GM21528 (cell line): ENCODE results near the gene BRSK2.

Source experiments
- ATAC-seq: cut with Tn5 transposase; IDR thresholded peaks from one replicate; pipeline ENCODE4 v1.9.1; 2021; ENCODE audit warnings: mild to moderate bottlenecking, moderate library complexity; ENCODE audit not compliant: unreplicated experiment, low FRiP score

The BRSK2 gene

DNA sequence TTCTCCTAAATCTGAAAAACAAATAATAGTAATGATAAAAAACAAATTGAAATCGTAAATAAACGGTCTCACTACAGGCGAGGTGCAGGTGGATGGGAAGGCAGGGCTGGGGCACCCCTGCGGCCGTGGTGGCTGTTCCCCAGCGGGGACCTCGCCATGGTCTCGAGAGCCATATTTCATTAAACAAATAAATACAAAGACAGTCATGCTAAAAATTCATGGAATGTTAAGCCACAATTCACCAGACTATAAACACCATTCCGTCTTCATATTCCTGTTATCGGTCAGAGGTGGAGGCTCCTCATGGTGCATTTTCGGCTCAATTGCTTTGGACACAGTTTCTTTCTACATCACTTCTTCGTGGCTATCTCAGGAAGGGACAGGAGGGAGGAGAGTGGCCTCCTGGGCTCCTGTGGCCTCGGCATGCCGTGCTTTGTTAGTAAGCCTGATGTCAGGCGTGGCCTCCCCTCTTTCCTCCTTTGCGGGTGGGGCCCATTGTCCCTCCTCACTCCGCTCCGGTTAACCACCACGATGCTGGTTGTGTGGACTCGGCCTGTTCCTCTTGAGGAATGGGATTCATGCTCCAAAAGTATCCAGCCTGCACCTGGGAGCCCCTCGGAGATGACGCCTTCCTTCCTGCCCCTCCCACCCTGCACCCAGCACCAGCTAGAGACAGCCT, 16.1 kb upstream of the BRSK2 start:
- ATAC-seq, result no peak

DNA sequence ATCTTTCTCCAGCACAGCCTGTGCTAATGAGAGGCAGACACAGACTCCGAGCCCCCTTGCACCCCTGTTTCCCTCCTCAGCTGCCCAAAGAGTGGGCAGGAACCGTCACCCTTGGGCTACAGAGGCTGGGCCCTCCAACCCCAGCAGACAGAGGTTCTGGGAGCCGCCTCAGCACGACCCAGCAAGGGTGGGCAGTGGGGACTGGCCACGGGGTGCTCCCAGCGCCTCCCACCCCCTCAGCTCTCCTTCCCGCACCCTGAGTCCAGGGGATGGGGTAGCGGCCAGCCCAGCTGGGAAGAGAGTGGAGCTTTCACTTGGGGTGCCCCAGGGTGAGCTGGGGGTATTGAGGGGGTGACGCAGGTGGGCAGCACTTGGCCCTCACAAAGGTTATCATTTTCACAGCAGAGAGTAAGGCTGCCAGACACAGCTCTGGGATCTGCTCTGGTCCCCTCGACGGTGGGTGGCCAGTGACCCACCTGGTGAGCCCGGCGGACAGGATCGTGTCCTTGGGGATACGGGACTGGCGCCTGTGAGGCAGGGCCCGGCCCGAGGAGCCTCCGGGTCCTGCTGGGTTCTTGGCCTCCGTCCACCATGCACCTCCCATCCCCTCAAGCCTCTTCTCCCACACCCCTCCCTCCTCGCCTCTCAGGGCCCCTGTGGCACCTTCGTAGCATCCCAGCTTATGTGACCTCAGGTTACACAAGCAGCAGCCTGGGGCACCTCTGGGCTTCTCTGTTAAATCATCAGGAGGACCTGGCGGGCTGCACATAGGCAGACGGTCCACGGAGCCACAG, 14.4 kb upstream of the BRSK2 start:
- ATAC-seq, result no peak

DNA sequence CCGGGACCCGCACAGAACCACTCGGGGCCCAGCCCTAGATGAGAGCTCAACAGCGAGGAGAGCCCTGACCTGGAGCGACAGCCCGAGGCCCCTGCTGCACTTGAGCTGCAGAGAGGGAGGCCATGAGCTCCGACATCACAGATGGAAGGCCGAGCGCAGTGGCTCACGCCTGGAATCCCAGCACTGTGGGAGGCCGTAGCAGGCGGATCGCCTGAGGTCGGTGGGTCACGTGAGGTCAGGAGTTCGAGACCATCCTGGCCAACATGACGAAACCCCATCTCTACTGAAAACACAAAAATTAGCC, 13.8 kb upstream of the BRSK2 start:
- no peak for ATAC-seq

DNA sequence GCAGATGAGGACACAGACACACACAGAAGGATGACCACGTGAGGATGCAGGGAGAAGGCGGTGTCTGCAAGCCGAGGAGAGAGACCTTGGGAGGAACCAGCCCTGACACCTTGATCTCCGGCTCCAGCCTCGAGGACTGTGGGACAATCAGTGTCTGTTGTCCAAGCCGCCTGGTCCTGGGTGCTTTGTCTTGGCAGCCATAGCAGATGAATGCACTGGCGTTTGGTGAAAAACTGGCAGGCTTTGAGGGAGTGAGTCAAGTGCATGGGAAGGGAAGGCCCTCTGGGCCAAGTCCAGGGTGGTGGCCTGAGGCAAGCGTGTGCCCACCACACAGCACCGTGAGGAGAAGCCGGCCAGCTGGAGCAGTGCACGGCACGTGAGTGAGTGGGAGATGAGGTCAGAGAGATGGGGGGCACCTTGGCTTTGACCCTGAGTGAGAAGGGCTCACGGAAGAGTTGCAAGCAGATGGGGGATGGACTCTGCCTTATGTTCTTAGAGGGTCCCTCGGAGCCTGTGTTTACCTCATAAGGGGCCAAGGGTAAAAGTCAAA, 12.4 kb upstream of the BRSK2 start:
- ATAC-seq, result no peak

DNA sequence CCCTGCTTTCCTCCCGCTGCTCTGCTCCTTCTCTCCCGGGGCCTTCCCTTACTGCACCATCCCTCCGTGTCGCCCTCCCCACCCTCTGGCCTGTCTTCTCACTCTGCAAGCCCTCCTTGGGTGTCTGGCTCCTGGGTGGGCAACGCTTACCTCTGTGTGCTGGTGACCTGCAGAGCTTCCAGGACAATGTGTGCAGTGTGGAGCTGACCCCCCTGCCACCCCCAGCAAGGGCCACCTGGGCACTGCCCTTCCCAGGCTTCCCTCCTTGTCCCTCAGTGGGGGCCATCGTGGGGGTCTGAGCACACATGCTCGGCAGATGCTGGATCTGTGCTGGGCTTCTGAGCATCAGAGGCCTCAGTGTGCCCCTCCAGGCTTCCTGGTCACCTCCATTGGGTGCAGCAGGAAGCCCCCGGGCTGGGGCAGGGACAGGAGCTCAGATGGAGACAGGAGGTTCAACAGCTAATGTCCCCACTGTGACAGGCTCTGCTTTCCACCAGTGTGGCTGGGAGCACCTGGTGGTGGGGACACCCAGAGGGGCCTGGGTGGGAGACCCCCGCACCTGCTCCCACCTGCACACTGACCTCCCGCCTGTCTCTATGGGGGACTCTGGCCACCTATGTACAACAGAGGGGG, 7.8 kb upstream of the BRSK2 start:
- ATAC-seq, result no peak

DNA sequence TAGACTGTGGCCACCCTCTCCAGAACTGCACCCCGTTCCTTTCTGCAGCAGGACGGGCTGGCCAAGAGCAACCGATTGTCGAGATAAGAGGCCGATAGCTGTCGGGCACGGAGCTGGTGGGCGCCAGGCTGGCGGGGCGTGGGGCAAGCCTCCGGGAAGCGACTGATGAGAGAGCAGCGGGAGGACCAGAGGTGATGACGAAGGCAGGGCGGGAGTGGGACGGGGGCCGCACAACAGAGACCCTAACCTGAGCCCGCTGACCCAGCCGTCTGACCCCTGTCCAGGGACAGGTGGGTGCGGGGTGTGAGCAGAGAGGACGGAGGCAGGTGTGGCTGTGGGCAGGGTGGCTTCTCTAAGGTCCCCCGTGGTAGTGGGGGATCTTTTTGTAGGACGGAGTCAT, 7.3 kb upstream of the BRSK2 start:
- no peak for ATAC-seq

DNA sequence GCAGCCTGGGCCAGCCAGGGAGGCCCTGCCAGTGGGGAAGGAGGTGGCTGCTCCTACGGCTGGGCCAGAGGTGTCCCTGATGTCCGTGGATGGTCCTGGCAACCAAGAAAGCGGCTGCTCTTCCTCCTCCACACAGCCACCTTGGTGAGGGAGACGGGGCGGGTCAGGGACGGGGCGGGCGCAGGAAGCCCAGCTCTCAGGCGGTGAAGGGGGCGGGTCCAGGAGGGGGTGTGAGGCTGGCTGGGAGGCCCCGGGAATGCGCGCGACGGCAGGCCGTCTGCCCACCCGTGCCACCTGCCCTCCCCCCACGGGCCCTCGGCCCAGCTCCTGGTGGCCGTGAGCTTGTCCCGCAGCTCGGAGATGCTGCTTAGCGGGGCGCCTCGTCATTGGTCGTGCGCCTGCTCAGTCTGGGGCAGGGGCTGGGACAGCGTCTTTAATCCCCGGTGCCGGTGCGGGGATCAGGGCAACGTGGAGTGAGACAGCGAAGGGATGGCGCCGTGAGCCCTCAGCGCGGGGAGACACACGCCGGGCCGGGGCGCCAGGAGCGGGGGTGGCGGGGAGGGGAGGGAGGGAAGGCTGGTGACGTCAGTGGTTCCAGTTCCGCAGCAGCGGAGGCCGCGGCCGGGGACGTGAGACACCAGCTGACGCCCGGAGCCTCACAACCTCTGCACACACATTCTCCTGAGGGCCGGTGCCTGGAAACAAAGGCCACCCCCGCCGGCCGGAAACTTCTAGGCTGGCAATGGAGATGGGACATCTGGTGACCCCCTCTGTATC, 6.7 kb upstream of the BRSK2 start:
- ATAC-seq, result peak; percentile 82

DNA sequence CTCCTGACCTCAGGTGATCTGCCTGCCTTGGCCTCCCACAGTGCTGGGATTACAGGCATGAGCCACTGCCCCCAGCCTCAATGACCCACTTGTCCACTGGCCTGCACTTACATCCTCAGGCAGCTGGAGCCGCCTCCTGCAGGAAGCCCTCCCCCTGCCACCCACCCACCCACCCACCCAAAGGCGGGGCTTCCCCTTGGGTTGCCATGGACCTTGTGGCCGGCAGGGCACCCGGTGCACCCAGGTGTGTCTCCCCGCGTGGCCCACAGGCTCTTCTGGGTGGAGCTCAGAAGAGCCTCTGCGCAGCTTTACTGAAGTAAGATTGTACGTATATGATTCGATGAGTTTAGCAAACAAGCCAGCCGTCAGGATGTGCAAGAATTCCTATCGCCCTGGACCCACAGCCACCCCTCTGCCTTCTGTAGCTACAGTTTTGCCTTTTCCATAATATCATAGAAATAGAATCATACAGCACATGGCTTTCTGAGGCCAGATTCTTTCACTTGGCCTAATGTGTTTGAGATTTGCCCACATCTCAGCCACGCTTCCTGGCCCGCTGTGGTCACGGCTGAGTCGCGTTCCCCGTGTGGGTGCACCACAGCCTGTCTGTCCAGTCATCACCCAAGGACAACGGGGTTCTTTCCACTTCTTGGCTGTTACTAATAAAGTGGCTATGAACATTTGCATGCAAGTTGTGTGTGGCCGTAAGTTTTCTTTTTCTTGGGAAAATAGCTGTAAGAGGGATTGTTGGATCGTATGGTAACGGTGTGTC, 5.3 kb upstream of the BRSK2 start:
- no peak for ATAC-seq

DNA sequence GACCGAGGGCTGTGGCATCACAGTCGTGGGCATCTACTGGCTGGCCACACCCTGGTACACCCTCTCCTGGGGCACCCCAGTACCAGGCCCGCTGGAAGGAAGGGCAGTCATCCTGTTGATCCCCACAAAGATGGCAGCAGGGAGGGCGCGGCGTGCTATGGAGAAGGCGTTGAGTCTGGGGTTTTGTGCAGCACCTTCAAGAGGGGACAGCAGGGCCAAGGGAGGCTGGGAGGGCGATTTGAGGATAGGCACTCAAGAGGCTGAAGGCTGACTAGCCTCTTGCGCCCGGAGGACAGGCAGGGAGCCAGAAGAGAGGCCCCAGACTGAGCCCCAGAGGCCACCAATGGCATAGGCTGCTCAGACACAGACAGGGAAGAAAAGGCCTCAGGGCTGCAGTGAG, 2.2 kb upstream of the BRSK2 start:
- ATAC-seq, result no peak

DNA sequence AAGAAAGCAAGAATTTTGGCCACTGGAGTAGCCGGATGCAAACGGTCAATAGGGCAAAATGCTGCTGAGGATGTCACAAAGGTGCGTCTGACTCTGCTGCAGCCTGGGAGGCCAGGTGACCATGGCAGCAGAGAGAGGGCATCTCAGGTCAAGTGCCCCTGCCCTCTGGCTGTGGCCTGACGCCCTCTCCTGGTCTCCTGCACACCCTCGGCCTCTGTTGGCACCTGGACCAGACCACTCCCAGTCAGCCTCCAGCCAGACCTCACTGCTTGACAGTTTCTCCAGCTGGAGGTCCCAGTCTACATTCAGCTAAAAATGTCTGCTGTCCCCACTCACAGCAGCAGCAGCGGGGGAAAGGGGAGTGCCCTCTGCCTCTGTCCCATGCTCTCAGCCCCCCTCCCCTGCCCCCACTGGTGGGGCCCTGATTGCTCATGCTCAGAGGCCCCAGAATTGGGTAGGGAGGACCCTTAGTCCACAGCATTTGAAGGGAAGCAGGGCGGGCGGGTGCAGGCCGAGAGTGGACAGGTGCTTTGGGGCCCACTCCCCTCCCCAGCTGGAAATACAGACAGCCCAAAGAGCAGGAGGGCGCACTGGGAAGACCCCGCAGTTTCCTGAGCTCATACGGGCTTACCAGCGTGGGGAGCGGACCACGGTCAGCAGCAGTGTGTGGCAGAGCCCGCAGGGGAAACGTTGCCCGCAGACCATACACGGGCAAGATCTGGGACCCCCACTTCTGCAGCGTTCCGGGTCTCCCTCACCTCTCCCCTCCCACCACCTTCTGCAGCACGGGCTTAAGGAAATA, 1.6 kb upstream of the BRSK2 start:
- ATAC-seq, result no peak

DNA sequence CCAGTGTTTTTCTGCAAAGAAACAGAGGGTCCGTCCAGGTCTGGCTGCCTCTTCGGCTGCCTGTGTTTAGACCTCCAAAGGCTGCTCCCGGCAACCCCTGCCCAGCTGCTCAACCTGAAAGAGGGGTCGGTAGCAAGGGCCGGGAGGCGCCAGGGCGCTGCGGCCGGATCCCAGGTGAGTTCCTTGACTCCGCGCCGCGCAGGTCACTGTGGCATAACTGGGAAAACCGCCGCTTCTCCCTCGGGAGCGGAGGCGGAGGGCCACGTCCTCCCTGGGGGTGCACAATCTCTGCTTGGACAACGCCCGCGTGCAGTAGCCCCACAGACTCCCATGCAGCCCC, 1.0 kb upstream of the BRSK2 start:
- ATAC-seq, result no peak

DNA sequence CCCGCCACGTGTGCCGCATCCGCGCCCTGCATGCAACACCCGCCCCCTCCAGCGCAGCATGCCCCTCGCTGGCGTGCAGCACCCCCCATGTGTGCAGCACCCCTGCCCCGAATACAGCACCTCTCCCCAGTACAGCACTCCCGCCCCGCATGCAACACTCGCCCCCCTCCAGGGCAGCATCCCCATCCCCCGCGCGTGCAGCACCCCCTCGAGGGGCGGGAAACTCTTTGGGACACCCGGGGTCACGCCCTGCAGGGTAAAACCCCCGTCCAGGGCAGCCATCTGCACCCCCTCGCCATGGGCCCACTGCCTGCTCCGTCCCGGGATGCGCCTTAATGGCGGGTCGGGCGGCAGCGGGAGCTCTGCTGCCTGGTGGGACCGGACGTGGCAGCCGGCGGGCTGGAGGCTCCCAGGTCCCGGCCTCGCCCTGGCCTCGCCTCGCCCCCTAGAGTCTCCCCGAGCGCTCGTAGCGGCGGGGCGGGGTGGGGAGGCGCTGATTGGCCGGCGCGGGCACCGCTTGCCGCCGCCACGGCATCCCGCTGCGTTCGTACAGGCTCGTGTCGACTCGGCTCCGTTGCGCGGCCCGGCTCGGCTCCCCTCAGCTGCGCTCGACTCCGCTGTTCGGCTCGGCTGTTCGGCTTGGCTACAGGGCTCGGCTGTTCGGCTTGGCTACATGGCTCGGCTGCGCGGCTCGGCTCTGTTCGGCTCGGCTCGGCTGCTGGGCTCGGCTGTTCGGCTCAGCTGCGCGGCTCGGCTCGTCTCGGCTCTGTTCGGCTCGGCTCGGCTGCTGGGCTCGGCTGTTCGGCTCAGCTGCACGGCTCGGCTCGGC, 417 bp upstream of the BRSK2 start:
- peak; percentile 85 for ATAC-seq

DNA sequence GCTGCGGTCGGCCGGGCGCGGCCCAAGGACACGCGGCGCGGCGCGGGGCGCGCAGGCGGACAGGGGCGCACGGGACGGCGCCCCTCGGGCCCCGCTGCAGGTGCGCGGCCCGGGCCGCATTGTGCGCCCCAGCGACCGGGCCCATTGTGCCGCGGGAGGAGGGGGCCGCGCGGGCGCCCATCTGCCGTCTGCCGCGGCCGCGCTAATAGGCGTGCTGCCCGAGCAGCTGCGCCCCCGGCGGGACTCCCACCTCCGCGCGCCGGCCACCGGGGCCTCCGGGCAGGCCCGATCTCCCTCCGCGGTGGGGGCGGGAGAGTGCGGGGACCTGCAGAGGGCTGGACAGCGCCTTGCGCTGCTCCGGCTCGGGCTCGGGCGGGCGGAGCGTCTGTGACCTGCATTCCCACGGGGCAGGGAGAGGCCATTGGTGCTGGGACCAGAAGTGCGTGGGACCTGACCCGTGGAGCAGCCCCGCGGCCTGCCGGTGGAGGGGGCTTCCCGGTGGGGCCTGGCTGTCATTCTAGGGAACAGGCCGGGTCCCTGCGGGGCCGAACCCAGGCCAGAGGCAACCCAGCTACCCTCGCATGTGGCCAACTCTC, 933 bp downstream of the BRSK2 start:
- no peak for ATAC-seq

DNA sequence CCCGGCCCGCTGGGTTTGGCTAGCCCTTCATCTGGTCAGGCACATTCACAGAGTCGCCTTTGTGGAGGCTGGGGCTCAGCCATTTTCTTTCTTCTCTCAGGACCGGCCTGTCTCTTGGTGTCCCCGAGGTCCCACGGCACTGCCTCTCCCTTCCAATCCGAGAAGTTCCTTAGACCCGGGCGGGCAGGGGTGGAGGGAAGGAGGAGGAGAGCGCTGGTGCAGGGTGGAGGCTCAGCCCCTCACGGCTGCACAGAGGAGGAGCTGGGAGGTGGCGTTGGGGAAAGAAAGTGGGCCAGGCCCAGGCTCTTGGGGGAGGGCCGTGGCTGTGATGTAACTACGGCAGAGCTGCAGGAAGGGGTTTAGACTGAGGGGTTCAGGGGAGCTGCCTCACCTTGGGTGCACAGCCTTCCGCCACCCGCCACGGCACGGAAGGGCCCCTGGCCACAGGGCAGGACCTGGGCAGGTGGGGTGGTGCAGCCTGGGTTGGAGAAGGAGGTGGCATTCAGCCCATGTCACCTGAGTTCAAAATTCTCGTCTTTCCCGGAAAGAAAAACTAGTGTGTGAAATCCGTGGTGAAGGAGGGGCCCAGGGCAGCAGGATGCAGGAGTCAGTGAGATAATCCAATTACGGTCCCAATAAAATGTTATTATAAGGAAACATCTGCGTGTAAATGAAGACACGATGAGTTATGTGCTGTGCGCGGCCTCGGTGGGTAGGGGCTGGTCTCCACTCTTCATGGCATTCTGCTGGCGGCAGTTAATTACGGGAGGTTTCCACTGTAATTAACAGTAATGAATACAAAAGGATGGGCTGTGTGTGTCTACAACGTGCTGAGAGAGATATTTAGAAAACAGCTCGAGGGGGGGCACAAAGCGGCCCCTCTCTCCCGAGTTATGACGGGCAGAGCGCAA, 1.7 kb downstream of the BRSK2 start:
- ATAC-seq, result no peak

DNA sequence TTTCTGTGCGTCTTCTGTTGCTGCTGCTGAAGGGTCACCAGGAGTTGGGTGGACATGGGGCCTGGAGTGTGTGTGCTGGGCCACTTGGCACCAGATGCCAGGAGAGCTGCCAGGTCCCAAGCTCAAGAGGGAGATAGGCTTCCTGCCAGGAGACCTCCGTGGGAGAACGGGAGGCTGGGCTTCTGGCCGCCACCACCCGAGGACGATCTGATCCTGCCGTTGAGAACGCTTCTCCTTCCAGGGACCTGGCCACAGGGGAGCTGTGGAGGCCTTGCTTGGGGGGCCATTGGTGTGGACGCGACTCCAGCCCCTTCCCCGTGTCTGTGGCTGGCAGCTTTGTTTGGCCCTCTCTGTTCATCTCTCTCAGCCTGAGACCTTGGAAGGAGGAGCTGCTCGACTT, 2.4 kb downstream of the BRSK2 start:
- ATAC-seq, result no peak

DNA sequence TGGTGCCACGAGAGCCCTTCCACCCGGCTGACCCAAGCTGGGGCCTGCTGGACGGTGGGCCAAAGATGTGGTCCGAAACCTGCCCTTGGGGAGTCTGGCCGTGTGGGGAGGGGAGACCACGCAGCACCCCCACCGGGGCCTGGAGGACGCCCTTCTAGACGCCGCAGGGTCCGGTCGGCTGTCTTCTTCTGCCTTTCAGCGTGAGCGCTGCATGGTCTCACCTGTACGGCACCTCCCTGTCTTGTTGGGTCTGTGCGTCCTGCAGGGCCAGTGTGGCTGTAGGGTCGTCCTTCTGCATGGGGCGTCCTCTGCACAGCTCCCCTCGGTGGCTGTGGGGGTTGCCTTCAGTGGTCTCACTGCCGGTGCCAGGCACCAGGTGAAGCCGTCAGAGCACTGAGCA, 2.8 kb downstream of the BRSK2 start:
- ATAC-seq, result no peak

DNA sequence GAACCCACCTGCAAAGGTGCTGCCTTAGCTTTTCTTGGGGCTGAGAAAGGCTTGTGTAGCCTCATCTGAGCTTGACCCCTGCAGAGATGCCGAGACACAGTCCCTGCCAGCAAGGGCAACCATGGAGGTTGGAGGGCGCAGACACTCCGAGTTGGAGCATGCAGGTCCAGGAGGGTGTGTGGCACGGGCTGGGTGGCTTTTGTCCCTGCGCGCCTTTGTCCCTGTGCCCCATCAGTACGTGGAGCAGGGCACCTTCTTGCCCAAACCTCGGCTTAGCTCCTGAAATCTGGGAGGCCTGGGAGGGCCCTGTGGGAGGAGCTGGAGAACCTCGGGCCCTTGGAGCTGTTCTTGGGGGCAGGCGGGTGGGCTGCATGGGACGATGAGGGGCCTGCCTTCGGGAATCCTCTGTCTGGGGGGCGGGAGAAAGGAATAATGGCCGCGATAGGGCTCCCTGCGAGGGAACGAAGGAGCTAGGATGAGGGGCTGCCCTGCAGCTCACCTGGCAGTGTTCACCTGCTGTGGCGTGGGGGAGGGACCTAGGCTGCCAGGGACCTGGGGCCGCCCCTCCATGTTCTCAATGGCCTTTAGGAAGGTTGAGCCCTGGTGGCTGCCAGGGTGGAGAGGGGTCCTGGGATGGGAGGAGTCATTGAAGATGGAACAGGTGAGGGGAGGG, 3.4 kb downstream of the BRSK2 start:
- no peak for ATAC-seq
